ENCODE results near the gene PACSIN2.
"Not testable (repeated sequence)": the region's sequence is repeated elsewhere in the genome, so short reads cannot be mapped to it uniquely, and the experiment has no call there.

The PACSIN2 gene

GRCh38 chr22:42943981-42944380 is 71.0 kb downstream of the PACSIN2 start:
- DNase-seq: no peak

- DNase-seq: no peak
Measured at GRCh38 chr22:42942351-42942750, 72.6 kb downstream of the PACSIN2 start.

DNA sequence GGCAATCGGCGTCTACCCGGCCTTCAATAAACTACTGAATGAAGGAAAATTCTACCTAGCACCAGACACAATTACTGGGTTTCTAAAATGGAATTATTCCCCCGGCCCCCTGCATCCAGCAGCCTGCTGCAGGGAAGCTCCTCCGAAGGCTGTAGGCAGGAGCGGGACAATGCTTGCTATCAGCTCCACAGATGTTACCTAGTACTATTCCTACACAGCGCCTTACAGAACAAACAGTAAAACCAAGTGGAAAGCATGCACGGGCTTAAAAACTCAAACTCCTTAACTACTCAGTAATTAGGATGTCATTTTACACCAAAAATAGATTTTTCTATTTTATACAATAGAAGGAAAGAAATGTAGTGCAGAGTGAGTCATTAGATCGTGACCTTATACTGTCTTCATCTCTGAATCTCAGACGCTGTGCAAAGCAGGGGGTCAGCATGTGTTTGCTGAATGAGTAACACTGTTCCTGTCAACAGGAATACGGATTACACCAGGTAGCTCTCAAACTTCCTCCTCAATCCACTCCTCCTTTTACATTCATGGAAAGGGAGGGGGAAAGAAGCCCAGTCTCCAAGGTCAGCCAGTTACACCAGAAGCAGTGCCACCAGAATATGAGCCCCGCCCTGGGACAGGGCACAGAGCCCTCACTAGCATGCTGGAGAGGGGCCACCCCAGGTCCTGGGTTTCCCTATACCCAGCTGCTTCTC is 74.9 kb downstream of the PACSIN2 start:
- DNase-seq: peak; percentile 58

GRCh38 chr22:42939451-42939881 is 75.5 kb downstream of the PACSIN2 start:
- no peak for DNase-seq

GRCh38 chr22:42938976-42939375 is 76.0 kb downstream of the PACSIN2 start:
- DNase-seq: no peak

- DNase-seq: no peak
Measured at GRCh38 chr22:42938449-42938848, 76.5 kb downstream of the PACSIN2 start.

- no peak for DNase-seq
Measured at GRCh38 chr22:42937164-42937843, 77.6 kb downstream of the PACSIN2 start.

- DNase-seq: not testable (repeated sequence)
Measured at GRCh38 chr22:42936680-42937079, 78.3 kb downstream of the PACSIN2 start.

DNA sequence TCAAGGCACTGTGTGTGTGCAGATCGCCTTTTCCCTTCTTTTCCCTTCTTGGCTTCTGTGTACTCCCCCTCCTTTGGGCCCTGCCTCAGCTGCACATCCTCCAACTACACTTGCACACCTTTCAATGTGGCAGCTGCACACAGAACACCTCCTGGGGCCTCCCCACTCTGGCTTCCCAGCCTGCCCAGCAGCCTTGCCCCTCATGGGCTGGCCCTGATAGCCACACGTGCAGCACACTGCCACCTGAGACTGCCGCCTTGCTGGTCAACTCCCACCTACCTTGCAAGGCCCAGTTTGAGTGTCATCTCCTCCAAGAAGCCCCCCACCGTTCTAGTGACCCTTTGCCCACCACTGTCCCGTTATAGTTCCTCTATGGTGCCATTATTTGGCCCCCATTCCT is 80.6 kb downstream of the PACSIN2 start:
- no peak for DNase-seq

DNA sequence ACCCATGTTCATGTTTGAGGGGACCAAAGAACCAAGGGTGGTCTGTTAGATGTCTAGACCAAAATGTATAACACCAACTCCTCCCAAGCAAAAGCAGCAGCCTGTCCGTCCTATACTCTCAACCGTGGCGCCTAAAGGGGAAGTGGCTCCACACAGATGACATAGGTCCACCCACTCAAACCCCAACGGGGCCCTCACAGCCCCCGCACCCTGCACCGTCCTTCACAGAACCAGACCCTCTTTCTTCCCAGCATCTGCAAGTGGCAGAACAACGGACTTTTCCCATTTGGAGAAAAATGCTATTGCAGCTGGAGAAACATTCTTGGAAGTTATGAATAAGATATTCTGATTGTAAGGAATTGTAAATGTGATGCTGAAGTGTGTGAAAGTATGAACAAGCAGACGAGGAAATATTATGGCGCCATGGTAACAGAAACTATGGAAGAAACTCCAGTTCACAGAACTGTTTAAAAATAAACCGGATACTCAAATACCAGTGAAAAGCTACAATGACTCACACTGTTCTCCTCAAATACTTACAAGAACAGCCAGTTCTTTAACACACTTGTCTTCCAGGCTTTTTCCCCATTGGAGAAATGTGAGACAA is 81.4 kb downstream of the PACSIN2 start:
- no peak for DNase-seq

DNA sequence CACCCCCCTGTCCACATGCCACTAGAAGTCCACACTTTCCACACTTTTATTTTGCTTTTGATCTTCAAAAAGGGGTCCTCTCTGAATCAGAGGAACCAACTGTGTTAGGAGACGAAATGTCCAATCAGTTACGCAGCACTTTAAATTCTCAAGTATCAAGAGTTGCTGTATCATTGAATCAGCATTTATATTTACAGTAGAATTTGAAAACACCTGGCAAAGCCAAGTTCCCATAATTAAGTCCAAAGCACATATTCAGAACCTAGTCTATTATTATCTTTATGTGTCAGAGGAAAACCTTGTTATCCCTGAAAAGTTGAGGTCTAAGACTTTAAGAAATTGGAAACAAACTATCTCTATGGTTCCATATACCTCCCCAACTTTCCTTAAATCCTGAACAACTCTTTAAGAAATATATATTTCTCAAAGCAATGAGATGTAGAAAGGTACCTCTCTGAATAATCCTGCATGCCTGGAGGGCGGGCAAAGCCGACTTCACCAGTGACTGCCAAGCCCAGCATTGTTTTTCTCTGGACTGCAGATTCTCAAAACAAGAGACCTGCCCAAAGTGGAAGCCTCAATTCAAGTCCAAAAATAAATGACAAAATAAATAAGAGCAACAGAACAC is 82.0 kb downstream of the PACSIN2 start:
- no peak for DNase-seq

- DNase-seq: no peak
Measured at GRCh38 chr22:42932197-42932519, 82.8 kb downstream of the PACSIN2 start.

DNA sequence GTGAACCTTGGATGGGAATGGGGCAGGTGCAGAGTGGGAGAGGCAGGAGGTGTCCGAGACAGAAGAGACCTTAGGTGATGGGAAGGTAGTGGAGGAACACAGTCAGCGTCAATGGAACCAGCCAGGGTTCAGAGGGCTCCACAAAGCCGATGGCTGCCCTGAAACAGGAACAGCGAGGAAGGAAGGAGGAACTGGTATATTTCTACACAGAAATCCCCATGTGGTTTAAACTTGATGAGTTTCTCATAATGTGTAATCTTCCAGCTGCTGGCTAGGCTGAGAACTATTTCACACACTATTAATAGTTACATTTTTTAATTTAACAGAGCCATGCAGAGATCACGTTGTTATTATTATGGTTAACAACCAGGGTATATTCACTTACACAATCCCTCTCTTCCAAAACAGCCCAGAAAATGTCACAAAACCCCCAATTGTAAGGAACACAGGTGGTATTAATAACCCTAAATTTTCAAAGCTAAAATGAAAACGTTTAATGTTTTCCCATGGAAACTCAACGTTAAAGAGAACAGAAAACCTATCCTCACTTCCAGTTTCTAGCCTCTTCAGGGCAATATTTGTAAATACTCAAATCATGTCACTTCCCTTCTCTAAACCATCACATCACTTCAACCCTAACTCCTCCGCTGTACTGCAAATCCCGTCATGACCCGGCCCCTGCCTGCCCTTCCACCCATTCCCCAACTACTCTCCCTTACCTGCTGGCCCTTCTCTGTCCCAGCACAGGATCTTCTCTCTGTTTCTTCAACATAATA is 83.3 kb downstream of the PACSIN2 start:
- no peak for DNase-seq

GRCh38 chr22:42930810-42931420 is 84.0 kb downstream of the PACSIN2 start:
- no peak for DNase-seq

- DNase-seq: no peak
Measured at GRCh38 chr22:42929838-42930155, 85.2 kb downstream of the PACSIN2 start.

- no peak for DNase-seq
Measured at GRCh38 chr22:42928969-42929837, 85.7 kb downstream of the PACSIN2 start.

- no peak for DNase-seq
Measured at GRCh38 chr22:42927966-42928365, 87.0 kb downstream of the PACSIN2 start.

DNA sequence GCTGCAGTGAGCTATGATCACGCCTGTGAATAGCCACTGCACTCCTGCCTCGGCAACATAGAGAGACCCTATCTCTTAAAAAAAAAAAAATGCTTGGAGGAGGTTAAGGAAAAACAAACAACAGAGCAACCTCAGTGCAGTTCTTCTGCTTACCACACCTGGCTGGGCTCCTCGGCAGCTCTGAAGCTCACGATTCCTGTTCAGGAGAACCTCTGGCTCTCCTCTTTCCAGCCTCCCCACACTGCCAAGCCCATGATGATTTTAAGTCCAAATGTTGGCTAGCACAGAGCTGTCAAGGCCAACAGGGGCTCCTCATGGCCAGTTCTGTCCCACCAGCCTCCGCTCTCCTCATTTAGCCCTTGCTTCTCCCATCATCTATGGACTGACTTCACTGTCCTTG is 88.2 kb downstream of the PACSIN2 start:
- DNase-seq: no peak

GRCh38 chr22:42926104-42926503 is 88.8 kb downstream of the PACSIN2 start:
- no peak for DNase-seq

DNA sequence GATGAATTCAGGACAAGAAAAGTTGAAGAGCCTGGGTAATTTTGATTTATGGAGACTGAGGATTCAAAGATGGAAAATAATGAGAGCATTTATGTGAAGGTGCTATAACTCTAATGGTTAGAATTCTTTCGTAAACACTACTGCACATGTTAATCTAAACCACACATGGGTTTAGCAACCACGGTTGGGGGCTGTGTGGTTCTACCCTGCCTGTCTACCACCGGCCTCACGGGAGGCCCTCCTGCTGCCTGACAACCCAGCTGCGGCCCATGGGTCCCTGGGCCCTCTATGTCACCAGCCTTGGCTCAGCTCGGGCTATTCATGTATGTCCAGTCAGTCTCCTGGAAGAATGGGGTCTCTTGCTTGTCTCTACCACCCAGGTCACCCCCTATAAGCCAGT is 89.4 kb downstream of the PACSIN2 start:
- no peak for DNase-seq

GRCh38 chr22:42925031-42925430 is 89.9 kb downstream of the PACSIN2 start:
- DNase-seq: not testable (repeated sequence)

- no peak for DNase-seq
Measured at GRCh38 chr22:42924436-42924835, 90.5 kb downstream of the PACSIN2 start.

Data from NCI-H146 (cell line).